Liver (tissue), 9 donors: ENCODE data around the gene AGPAT4. TPM values are rescaled to one million over a fixed set of nuclear protein-coding genes. Genes with fewer than 3 reads are reported as not detected.

Experiments
- DNase-seq: peaks from one replicate; pipeline ENCODE4 v3.0.0-alpha.2; 2017; ENCODE audit warnings: low spot score
- H3K27ac ChIP-seq, 2 donors: one replicate each; pipeline ENCODE4 v1.7.0; 2013; ENCODE audit warnings: inconsistent platforms in 2 of 2, low read length in 2 of 2, control low read depth in 1 of 2, low read depth in 1 of 2, mild to moderate bottlenecking in 1 of 2
- H3K27me3 ChIP-seq, 4 donors: one replicate each; pipeline versions ENCODE4 v1.6.1 to v1.7.0; 2013; ENCODE audit warnings: low read length in 3 of 4, inconsistent platforms in 1 of 4, mild to moderate bottlenecking in 1 of 4, moderate library complexity in 1 of 4; ENCODE audit not compliant: control insufficient read depth in 4 of 4, insufficient read depth in 4 of 4
- H3K36me3 ChIP-seq, 4 donors: one replicate each; pipeline versions ENCODE4 v1.6.1 to v1.7.0; 2013; ENCODE audit warnings: low read length in 3 of 4, mild to moderate bottlenecking in 3 of 4, low read depth in 1 of 4, moderate library complexity in 1 of 4; ENCODE audit not compliant: control insufficient read depth in 4 of 4, insufficient read depth in 3 of 4
- H3K4me1 ChIP-seq, 4 donors: one replicate each; pipeline versions ENCODE4 v1.6.1 to v1.7.0; 2013; ENCODE audit warnings: low read length in 3 of 4, mild to moderate bottlenecking in 3 of 4, moderate library complexity in 1 of 4; ENCODE audit not compliant: control insufficient read depth in 4 of 4, insufficient read depth in 4 of 4
- H3K4me3 ChIP-seq, 3 donors: one replicate each; pipeline versions ENCODE4 v1.6.1 to v1.7.0; 2013; ENCODE audit warnings: low read length in 3 of 3, control low read depth in 1 of 3, low read depth in 1 of 3, mild to moderate bottlenecking in 1 of 3
- H3K9ac ChIP-seq, 2 donors: one replicate each; pipeline ENCODE4 v1.7.0; 2013; ENCODE audit warnings: low read length in 2 of 2, mild to moderate bottlenecking in 2 of 2, moderate library complexity in 2 of 2, control low read depth in 1 of 2, low read depth in 1 of 2
- H3K9me3 ChIP-seq, 4 donors: one replicate each; pipeline versions ENCODE4 v1.6.1 to v1.7.0; 2013; ENCODE audit warnings: low read length in 3 of 4; ENCODE audit not compliant: control insufficient read depth in 4 of 4
- CTCF ChIP-seq: fragments of 150-350 bp; IDR thresholded peaks from 2 replicates; pipeline ENCODE4 v1.5.1; 2017; ENCODE audit warnings: improper control_type of control experiment, low read depth, low read length; ENCODE audit not compliant: missing input control
- EGR1 ChIP-seq, 2 donors: IDR thresholded peaks; 2 replicates each; pipeline ENCODE4 v1.6.1; 2016 to 2018; ENCODE audit warnings: antibody characterized with exemption in 2 of 2, low read depth in 2 of 2
- GABPA ChIP-seq, 2 donors: IDR thresholded peaks in 1 of 2; conservative IDR thresholded peaks in 1 of 2; 2 replicates each; pipeline ENCODE4 v1.6.1; 2016; ENCODE audit warnings: antibody characterized with exemption in 2 of 2, mild to moderate bottlenecking in 1 of 2, moderate library complexity in 1 of 2
- HNF4G ChIP-seq: IDR thresholded peaks from 2 replicates; pipeline ENCODE4 v1.6.1; 2016; ENCODE audit warnings: antibody characterized with exemption
- JUND ChIP-seq, 2 donors: IDR thresholded peaks; 2 replicates each; pipeline ENCODE4 v1.6.1; 2016; ENCODE audit warnings: antibody characterized with exemption in 2 of 2
- NR2F2 ChIP-seq: IDR thresholded peaks from 2 replicates; pipeline ENCODE4 v1.6.1; 2016; ENCODE audit warnings: antibody characterized with exemption
- REST ChIP-seq: IDR thresholded peaks from 2 replicates; pipeline ENCODE4 v1.6.1; 2016; ENCODE audit warnings: antibody characterized with exemption, mild to moderate bottlenecking
- RXRA ChIP-seq, 2 donors: IDR thresholded peaks; 2 replicates each; pipeline ENCODE4 v1.6.1; 2017 to 2018; ENCODE audit warnings: antibody characterized with exemption in 2 of 2, mild to moderate bottlenecking in 1 of 2
- TAF1 ChIP-seq: conservative IDR thresholded peaks from 2 replicates; pipeline ENCODE4 v1.6.1; 2016; ENCODE audit warnings: antibody characterized with exemption, mild to moderate bottlenecking
- YY1 ChIP-seq: IDR thresholded peaks from 2 replicates; pipeline ENCODE4 v1.6.1; 2016; ENCODE audit warnings: antibody characterized with exemption, mild to moderate bottlenecking
- WGBS: extraction: QIAGEN DNeasy Blood & Tissue Kit; methylation state at CpG from one replicate; pipeline ENCODE4 v1.1.7; 2013; 5-methylcytosine and 5-hydroxymethylcytosine counted together
- polyA plus RNA-seq, 2 donors: library from polyadenylated mRNA; stranded (reverse) in 1 of 2; unstranded in 1 of 2; fragments of 200-250 nt in 1 of 2; fragments of >200 nt in 1 of 2; fragmentation: Nextera tagmentation in 1 of 2; extraction: Ambion mirVana in 1 of 2; gene quantifications; one replicate each; pipeline versions ENCODE4 v1.2.1 to v1.2.3, GENCODE V29; 2013 to 2015
- total RNA-seq, 2 donors: library from RNA; depleted of rRNA; stranded (reverse); fragments of >200 nt; gene quantifications; one replicate each; pipeline ENCODE4 v1.2.3, GENCODE V29; 2014
- donor health status: healthy.
- donor health status: healthy.
- donor health status: healthy.
- donor health status: healthy.
- donor health status: healthy.

AGPAT4 gene
- total and polyA plus RNA-seq, 4 donors: 0.44 to 17.5 (median 0.69) TPM

GRCh38 chr6:161091972-161092701, 181.7 kb downstream of the AGPAT4 start (continued):
- TF ChIP-seq GABPA (IDR thresholded peaks at IDR 0.05 in 1 of 2, conservative IDR thresholded peaks at IDR 0.05 in 1 of 2): no peak
- TF ChIP-seq HNF4G: no peak
- no peak for TF ChIP-seq CTCF

GRCh38 chr6:161091151-161091550, 182.7 kb downstream of the AGPAT4 start:
- Histone ChIP-seq H3K9ac (no peak overlapping the region), H3K27ac (no peak overlapping the region), H3K4me1 (no peaks in the 10 kb centered on the region), H3K4me3 (no peak overlapping the region), H3K27me3 (no peaks in the 10 kb centered on the region), H3K36me3 (peaks cover 5 to 55% (median 50%) of the 10 kb centered on the region in 4 donors), H3K9me3 (no peaks in the 10 kb centered on the region)
- TF ChIP-seq NR2F2: no peak
- TF ChIP-seq GABPA (IDR thresholded peaks at IDR 0.05 in 1 of 2, conservative IDR thresholded peaks at IDR 0.05 in 1 of 2): no peak
- no peak for TF ChIP-seq JUND (IDR thresholded peaks at IDR 0.05)
- TF ChIP-seq EGR1 (IDR thresholded peaks at IDR 0.05; ENCODE audit: low read depth in 2 of 2): no peak
- WGBS: 96% methylated on average over 4 of the region's 4 CpGs
- no peak for DNase-seq

GRCh38 chr6:161088676-161089328, 185.1 kb downstream of the AGPAT4 start:
- Histone ChIP-seq H3K9me3 (no peaks in the 10 kb centered on the region), H3K27ac (no peak overlapping the region), H3K9ac (no peak overlapping the region), H3K36me3 (peaks cover 5 to 66% (median 55%) of the 10 kb centered on the region in 4 donors), H3K27me3 (no peaks in the 10 kb centered on the region), H3K4me3 (no peak overlapping the region), H3K4me1 (no peaks in the 10 kb centered on the region)
- TF ChIP-seq EGR1 (IDR thresholded peaks at IDR 0.05; ENCODE audit: low read depth in 2 of 2) (no peak), REST (peak; percentile 19)
- no peak for DNase-seq
- 90% methylated on average over 2 of the region's 2 CpGs for WGBS

GRCh38 chr6:161085246-161085645, 188.6 kb downstream of the AGPAT4 start:
- DNase-seq: no peak
- TF ChIP-seq HNF4G (no peak), GABPA (IDR thresholded peaks at IDR 0.05 in 1 of 2, conservative IDR thresholded peaks at IDR 0.05 in 1 of 2) (no peak), RXRA (IDR thresholded peaks at IDR 0.05) (no peak), TAF1 (no peak), CTCF (no peak), YY1 (no peak)

More at GRCh38 chr6:161085246-161085645, 188.6 kb downstream of the AGPAT4 start:
- Histone ChIP-seq H3K4me3 (no peak overlapping the region), H3K36me3 (peaks cover 8 to 80% (median 57%) of the 10 kb centered on the region in 4 donors), H3K27ac (no peak overlapping the region), H3K9ac (no peak overlapping the region), H3K9me3 (no peaks in the 10 kb centered on the region), H3K27me3 (no peaks in the 10 kb centered on the region), H3K4me1 (no peaks in the 10 kb centered on the region)
- WGBS: 96% methylated on average over 5 of the region's 5 CpGs
